CD4-positive, alpha-beta T cell (primary cell): ENCODE measurements around the gene PDE5A. TPM values are rescaled to one million over a fixed set of nuclear protein-coding genes. Genes with fewer than 3 reads are reported as not detected.
"Not testable (repeated sequence)": the region's sequence is repeated elsewhere in the genome, so short reads cannot be mapped to it uniquely, and the experiment has no call there.

Experiments used
- ATAC-seq: fragments of 200-7000 bp; cut with Tn5 transposase; one replicate; pipeline ENCODE4 v1.10.0; 2022; ENCODE audit warnings: mild to moderate bottlenecking; ENCODE audit not compliant: poor library complexity
- CTCF ChIA-PET: fragments of 350-600 bp; sonication (Branson Sonifier 250); formaldehyde crosslinking; loops from one replicate; lab custom pipeline; 2021; ENCODE audit warnings: antibody characterized with exemption, inconsistent platforms; lab: Charles Lee
- POLR2A ChIA-PET: fragments of 350-600 bp; sonication (Branson Sonifier 250); formaldehyde crosslinking; loops from one replicate; lab custom pipeline; 2021; ENCODE audit warnings: antibody characterized with exemption, inconsistent platforms; lab: Charles Lee
- DNase-seq, 14 experiments: peaks; one replicate each; pipeline ENCODE4 v3.0.0-alpha.2; 2013 to 2020; ENCODE audit warnings: mixed read lengths in 2 of 14
- H3K27ac ChIP-seq, 2 donors: one replicate each; pipeline versions ENCODE4 v1.5.1 to v1.7.0; 2013; ENCODE audit warnings: low read length in 2 of 2, low read depth in 1 of 2, mild to moderate bottlenecking in 1 of 2
- H3K27me3 ChIP-seq, 2 experiments: 1 replicate in 1 of 2; 2 replicates in 1 of 2; pipeline versions ENCODE4 v1.6.1 to v1.7.0; 2013; ENCODE audit warnings: low read length in 2 of 2, control low read depth in 1 of 2, mild to moderate bottlenecking in 1 of 2, moderate library complexity in 1 of 2; ENCODE audit not compliant: insufficient read depth in 2 of 2, control insufficient read depth in 1 of 2
- H3K36me3 ChIP-seq: one replicate; pipeline ENCODE4 v1.6.1; 2013; ENCODE audit warnings: low read length, control low read depth; ENCODE audit not compliant: insufficient read depth
- H3K4me1 ChIP-seq: one replicate; pipeline ENCODE4 v1.6.1; 2013; ENCODE audit warnings: low read length, control low read depth; ENCODE audit not compliant: insufficient read depth
- H3K4me3 ChIP-seq: one replicate; pipeline ENCODE4 v1.5.1; 2013; ENCODE audit warnings: mild to moderate bottlenecking, low read length, moderate library complexity
- H3K9me3 ChIP-seq, 2 experiments: 1 replicate in 1 of 2; 2 replicates in 1 of 2; pipeline versions ENCODE4 v1.6.1 to v1.7.0; 2013; ENCODE audit warnings: low read length in 2 of 2, mild to moderate bottlenecking in 2 of 2, control low read depth in 1 of 2, moderate library complexity in 1 of 2; ENCODE audit not compliant: control insufficient read depth in 1 of 2, insufficient read depth in 1 of 2
- H3K27ac Mint-ChIP-seq: one replicate; pipeline ENCODE4 v1.8.0; 2020; ENCODE audit warnings: mixed read lengths
- H3K27me3 Mint-ChIP-seq: one replicate; pipeline ENCODE4 v1.8.0; 2021; ENCODE audit warnings: mixed read lengths
- H3K36me3 Mint-ChIP-seq: one replicate; pipeline ENCODE4 v1.8.0; 2021; ENCODE audit warnings: low read depth, mixed read lengths
- H3K4me1 Mint-ChIP-seq: one replicate; pipeline ENCODE4 v1.8.0; 2021; ENCODE audit warnings: low read depth, mixed read lengths
- H3K4me3 Mint-ChIP-seq: one replicate; pipeline ENCODE4 v1.8.0; 2020; ENCODE audit warnings: mild to moderate bottlenecking, mixed read lengths
- H3K9me3 Mint-ChIP-seq: one replicate; pipeline ENCODE4 v1.8.0; 2020; ENCODE audit warnings: mixed read lengths
- CTCF ChIP-seq: fragments of 200-600 bp; IDR thresholded peaks from one replicate; pipeline ENCODE4 v1.8.0; 2022; ENCODE audit warnings: antibody characterized with exemption, mild to moderate bottlenecking
- intact Hi-C, 2 experiments: fragments of 100-400 bp; cut with DNase I in 1 of 2; cut with micrococcal nuclease in 1 of 2; formaldehyde crosslinking; loops; one replicate each; pipeline versions ENCODE4 v1.15.1 to v1.9.0; 2023 to 2025; cut with DNase I, micrococcal nuclease
- total RNA-seq, 174 experiments: library from RNA in 2 of 174; stranded (reverse) in 2 of 174; gene quantifications; one replicate each; pipeline ENCODE4 v1.2.3 and lab custom pipeline; 2021 to 2026

Gene PDE5A
- total RNA-seq, 2 experiments from 2014 or later = 0.11 to 0.56 TPM

GRCh38 chr4:119638359-119638758, 9.8 kb upstream of the PDE5A start:
- no peak overlapping the region for H3K27ac ChIP-seq
- H3K4me3 Mint-ChIP-seq = no peak overlapping the region
- peaks cover 0 to 3% of the 10 kb centered on the region in 2 experiments for H3K27me3 ChIP-seq
- intact Hi-C loops = no loop called here
- H3K36me3 ChIP-seq = no peaks in the 10 kb centered on the region
- H3K4me1 ChIP-seq = no peaks in the 10 kb centered on the region
- no peak overlapping the region for H3K4me3 ChIP-seq
- H3K27ac Mint-ChIP-seq = no peak overlapping the region
- POLR2A ChIA-PET = no interaction called here
- no peaks in the 10 kb centered on the region for H3K36me3 Mint-ChIP-seq
- no peaks in the 10 kb centered on the region for H3K9me3 ChIP-seq
- H3K4me1 Mint-ChIP-seq = no peaks in the 10 kb centered on the region
- TF ChIP-seq CTCF = no peak
- CTCF ChIA-PET = interaction anchor here (2.8 kb wide), 1 partner anchor 10 kb away, joined by 12 read pairs; the partner anchor contains the start of gene PDE5A
- H3K27me3 Mint-ChIP-seq = peaks cover 30% of the 10 kb centered on the region
- DNase-seq = no peak
- no peaks in the 10 kb centered on the region for H3K9me3 Mint-ChIP-seq
- no peak for ATAC-seq

GRCh38 chr4:119636851-119637250, 8.2 kb upstream of the PDE5A start:
- H3K4me3 ChIP-seq, H3K27me3 ChIP-seq, POLR2A ChIA-PET, H3K36me3 Mint-ChIP-seq, intact Hi-C loops, H3K9me3 ChIP-seq, H3K27ac ChIP-seq, H3K27ac Mint-ChIP-seq, H3K4me3 Mint-ChIP-seq, H3K36me3 ChIP-seq, H3K9me3 Mint-ChIP-seq, ATAC-seq, DNase-seq, H3K4me1 Mint-ChIP-seq, H3K4me1 ChIP-seq: not testable (repeated sequence)
- CTCF ChIA-PET = interaction anchor here (2.8 kb wide), 1 partner anchor 9 kb away, joined by 12 read pairs; the partner anchor contains the start of gene PDE5A
- peaks cover 40% of the 10 kb centered on the region for H3K27me3 Mint-ChIP-seq

GRCh38 chr4:119632216-119632615, 3.6 kb upstream of the PDE5A start:
- no peaks in the 10 kb centered on the region for H3K36me3 ChIP-seq
- no peak overlapping the region for H3K27ac Mint-ChIP-seq

More at GRCh38 chr4:119632216-119632615, 3.6 kb upstream of the PDE5A start:
- no peak for DNase-seq
- no peak for TF ChIP-seq CTCF
- H3K27me3 ChIP-seq = peaks cover 6 to 7% of the 10 kb centered on the region in 2 experiments
- H3K4me3 ChIP-seq = no peak overlapping the region
- ChIA-PET POLR2A (no interaction called here), CTCF (no interaction called here)
- Mint-ChIP-seq H3K9me3 (no peaks in the 10 kb centered on the region), H3K4me3 (no peak overlapping the region), H3K27me3 (peaks cover 44% of the 10 kb centered on the region), H3K36me3 (no peaks in the 10 kb centered on the region), H3K4me1 (peaks cover 21% of the 10 kb centered on the region)
- H3K27ac ChIP-seq = no peak overlapping the region
- intact Hi-C loops = no loop called here
- no peaks in the 10 kb centered on the region for H3K9me3 ChIP-seq
- peaks cover 16% of the 10 kb centered on the region for H3K4me1 ChIP-seq
- no peak for ATAC-seq
